Central memory CD4-positive, alpha-beta T cell (primary cell): ENCODE data around the gene DAPK1.
"Not testable (repeated sequence)": the region's sequence is repeated elsewhere in the genome, so short reads cannot be mapped to it uniquely, and the experiment has no call there.

ENCODE experiments used
- DNase-seq: peaks from one replicate; pipeline ENCODE4 v3.0.0; 2022

DAPK1 gene

DNA sequence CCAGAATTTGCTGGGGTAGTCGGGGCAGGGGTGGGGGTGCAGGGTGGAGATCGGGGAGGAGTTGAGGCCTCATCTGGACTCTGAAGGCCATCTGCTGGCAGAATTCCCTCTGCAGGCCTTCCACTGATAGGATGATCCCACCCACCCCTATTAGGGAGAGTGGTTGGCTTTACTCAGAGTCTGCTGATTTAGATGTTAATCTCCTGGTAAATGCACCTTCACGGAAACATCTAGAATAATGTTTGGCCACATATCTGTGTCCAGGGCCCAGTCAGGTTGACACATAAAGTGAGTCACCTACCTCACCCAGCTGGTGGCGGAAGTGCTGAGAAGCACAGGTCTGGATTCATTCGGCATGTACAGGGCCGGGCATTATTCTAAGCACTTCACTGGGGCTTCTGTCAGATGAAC lies 50.0 kb downstream of the DAPK1 start:
- DNase-seq = no peak

DNA sequence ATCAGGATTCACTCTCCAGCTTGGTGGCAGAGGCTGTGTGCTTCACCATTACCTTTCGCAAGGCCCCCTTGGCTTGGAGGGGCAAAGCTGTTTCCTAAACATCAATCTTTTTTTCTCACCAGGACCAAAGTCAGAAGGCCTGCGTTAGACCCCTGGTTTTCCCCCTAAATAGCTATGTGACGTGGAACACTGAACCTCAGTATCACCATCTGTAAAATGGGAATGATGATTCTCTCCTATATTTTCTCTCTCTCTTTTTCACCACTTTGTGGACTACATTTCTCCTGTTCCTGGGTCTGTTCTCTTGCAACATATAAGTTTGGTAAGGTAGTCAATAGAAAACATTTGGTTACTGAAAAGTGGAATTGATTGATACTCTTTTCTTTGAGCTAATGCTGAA lies 50.5 kb downstream of the DAPK1 start:
- DNase-seq = no peak

DNA sequence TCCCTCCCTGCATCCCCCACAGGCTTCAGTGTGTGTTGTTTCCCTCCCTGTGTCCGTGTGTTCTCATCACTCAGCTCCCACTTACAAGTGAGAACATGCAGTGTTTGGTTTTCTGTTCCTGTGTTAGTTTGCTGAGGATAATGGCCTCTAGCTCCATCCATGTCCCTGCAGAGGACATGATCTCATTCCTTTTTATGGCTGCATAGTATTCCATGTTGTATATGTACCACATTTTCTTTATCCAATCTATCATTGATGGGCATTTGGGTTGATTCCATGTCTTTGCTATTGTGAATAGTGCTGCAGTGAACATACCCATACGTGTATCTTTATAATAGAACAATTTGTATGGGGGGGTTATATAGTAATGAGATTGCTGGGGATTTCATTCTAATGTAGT lies 51.4 kb downstream of the DAPK1 start:
- not testable (repeated sequence) for DNase-seq

DNA sequence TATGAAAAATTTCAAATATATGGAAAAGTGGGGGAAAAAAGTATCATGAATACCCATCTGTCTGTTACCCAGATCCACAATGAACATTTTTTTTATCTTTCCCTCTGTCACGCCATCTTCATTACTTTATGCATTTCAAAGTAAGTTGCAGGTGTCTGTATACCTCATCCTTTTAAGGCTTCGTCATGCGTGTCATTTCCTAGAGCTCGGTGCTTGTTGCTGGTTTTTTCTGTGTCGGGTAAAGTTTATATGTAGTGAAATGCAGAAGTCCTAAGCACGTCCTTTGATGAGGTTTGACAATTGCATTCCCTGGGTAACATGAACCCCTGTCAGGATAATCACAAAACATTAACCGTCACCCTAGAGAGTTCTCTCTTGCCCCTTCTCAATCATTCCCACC lies 52.1 kb downstream of the DAPK1 start:
- DNase-seq = no peak

DNA sequence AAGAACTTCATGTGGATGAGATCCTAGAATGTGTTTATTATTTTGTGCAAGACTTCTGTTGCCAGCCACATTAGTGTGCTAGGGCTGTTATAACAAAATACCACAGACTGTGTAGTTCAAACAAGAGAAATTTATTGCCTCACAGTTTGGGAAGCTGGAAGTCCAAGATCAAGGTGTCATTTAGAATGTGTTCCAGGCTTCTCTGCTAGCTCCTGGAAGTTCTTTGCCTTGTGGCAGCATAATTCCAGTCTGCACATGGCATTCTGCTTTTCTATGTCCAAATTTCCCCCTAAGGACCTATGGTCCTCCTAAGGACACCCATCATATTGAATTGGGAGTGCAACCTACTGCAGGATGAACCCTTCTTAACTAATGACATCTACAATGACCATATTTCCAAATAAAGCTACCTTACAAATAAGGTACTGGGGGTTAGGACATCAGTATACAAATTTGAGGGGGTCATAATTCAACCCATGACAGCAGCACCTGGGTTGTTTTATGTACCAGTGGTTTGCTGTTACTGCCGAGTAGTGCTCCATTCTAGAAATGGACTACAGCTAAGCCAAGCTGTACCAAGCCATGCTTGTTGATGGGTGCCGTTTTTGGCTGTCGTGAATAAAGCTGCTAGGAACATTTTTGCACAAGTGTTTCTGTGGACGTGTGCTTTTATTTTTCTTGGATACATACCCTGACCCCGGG lies 52.7 kb downstream of the DAPK1 start:
- DNase-seq = no peak

DNA sequence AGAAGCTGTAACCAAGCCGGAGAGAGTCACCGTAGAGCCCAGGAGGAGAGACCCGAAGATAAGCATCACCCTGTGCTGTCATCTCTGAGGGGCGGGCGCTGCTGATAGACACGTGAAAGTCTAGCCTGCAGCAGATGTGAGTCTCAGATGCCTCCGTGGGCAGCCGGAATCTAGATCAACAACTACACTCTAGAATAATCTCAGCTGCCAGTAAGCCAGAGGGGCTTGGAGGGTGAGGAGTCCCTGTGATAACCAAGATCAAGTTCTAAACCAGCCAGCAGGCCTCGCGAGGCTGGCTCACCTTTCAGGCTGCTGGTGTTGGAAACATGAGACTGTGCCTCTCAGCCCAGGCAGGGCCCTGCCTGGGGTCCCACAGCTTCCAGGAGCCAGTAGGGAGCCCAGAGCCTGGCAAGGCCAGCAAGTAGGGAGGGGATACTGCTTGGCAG lies 54.1 kb downstream of the DAPK1 start:
- no peak for DNase-seq

DNA sequence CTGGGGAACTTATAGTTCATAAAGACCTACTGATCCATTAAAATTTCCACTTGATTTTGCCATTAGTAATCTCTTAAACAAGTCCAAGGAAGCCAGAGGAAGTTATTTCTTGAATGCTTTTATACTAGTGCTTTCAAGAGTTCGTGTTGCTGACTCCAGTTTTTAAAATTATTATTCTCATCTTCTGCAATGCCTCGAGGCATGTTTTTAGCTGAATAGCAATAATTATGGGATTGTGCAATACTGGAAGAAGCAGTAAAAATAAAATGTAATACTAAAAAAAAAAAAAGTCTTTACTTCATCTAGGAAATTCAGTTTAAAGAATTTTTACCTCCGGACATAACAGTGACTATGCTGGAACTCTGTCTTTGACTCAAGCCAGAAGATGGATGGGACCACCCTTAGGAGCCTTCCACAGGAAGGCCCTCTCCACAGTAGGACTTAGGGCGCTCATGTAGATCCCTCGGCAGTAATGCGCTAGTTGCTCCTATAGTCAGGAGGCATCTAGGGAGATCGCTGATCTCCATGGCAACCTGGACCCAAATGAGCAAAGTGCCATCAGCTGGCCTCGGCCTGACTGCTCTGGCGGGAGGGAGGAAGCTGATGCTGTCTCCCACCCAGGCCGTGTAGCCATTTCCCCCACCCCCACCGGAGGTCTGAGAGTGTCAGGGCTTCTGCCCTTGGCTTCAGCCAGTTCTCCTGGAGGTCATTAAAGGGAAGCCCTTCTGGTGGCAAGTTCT lies 56.7 kb downstream of the DAPK1 start:
- DNase-seq = no peak

DNA sequence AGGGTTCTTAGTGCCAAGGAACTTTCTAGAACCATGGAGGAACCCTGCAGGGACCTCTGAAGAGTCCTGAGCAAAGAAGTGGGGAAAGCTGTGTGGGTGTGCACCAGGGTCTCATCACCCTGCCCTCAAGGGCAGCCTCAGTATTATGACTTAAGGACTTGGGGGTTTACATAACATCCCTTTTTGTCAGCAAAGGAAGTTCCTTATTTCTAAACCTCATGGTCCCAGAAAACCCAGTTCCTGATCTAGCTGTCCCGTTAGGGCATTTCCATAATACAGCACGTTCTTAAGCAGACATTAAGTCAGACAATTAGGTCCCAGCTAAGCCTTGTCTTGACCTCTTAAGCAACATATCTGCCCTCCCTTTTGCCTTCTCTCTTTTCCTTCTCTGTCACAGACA lies 57.3 kb downstream of the DAPK1 start:
- no peak for DNase-seq

DNA sequence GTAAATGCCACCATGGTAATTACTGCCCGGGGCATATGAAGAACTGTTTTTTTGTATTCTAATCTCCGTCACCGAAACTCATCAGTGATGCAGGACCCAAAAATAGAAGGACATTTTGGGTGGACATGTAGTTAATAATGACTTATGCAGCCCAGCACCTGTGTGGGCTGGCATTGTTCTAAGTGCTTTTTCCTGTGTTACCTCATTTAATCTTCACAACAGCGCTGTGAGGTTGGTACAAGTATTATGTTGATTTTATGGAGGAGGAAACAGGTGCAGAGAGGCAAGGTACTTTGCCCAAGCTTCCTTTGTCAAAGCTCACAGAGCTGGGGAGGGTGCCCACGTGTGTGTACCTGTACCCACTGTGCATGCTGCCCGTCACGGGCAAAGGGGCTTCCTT lies 58.4 kb downstream of the DAPK1 start:
- DNase-seq = no peak

DNA sequence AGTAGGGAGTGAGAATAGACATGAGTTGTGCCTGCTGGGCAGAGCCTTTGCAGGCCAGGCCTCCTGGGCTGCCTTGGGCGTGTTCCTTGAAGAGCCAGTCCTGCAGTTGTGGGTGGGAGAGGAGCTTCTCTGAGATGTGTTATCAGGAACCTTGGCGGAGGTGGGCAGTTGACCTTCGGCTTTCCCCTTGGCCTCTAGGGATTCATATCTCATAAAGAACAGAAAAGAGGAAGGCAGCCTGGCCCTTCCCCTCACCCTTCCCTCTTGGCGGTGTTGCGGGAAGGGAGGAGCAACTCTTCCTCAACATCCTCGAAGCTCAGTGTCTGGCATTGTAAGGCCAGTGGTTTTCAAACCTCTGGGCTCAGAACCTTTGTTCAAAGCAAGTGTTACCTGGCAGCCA lies 59.2 kb downstream of the DAPK1 start:
- no peak for DNase-seq

DNA sequence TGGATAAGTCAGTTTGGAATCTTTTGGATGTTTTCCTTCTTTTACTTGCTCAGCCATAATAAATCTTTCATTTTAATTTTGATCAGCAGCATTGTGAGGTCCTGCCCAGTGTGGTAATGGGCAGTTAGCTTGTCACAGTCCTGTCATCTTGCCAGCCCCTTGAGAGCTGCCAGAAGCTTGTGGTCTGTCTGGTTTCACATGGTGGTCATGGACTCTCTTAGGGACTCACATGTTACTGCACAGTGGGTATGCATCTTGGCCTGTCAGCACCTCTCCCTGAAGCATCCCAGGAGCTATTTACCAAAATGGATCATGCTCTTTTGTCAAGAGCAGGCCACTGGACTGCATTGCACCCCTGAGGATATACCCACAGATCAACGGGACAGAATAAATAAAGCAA lies 60.3 kb downstream of the DAPK1 start:
- DNase-seq = no peak

DNA sequence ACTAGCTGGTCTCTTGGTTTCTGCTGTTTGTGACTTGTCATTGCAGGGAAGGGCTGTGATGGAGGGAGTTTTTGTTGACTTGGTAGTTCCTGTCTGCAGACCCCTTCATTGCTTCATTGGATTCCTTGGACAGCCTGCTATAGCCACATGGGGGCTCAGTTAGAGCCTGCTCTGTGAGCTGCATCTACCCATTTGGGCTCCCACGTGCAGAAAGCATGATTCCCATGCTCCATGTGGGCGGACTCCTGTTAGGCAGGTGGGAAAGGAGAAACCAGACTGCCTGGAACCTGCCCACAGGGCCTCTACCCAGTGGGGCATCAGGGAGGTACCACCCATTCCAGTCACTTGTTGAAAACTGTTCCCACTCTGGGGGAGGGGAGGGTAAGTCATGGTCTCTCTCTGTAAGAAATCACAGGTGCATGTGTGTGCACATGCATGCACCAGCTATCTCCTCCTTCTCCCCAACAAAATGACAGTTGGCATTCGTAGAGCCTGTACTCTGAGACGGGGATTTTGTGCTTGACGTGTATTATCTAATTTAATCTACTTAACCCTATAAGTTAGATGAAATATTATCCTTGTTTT lies 61.0 kb downstream of the DAPK1 start:
- DNase-seq = no peak

DNA sequence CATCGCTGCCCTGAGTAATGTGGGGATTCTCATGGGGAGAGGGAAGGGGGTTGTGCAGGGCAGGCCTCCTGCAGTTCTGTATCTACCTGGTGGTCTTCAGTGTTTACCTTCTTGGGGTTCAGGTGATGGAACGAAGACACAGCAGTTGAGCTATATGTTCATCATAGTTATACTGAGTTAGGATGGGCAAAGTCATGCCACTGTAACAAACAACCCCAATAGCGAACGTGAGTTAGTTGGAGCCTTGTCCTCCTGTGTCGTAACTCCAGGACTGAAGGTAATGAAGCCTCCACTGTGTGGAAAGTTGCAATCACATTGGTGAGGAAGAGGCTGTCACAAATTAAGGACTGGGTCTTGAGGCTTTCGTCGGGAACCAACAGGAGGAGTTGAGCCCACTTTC lies 64.4 kb downstream of the DAPK1 start:
- DNase-seq = no peak

DNA sequence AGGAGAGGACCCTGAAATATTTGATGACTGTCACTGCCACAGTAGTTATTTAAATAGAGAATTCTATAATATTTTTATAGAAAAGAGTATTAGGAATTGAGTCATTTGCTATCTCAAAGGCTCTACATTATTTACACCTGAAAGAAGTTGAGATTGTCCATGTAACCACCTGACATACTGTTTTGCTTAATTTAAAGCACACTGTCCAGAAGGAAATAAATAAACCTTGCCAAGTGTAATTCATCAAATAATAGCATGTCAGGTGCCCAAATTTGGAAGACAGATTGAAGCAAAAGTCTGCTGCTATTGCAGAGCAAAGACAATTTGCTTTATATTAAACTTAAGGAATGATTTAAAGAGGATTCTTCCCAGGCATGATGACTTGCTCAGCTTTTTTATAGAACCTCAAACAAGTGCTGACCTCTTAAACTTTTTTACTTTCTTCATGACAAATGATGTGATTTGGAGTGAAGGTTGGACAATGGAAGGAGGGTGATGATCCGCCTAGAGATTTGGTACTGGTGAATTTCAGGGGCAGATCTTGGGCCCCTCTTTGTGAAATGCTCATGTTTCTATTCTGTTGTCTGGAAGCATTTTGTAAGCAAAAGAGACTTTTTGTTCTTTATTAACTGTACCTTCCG lies 65.0 kb downstream of the DAPK1 start:
- DNase-seq = no peak

DNA sequence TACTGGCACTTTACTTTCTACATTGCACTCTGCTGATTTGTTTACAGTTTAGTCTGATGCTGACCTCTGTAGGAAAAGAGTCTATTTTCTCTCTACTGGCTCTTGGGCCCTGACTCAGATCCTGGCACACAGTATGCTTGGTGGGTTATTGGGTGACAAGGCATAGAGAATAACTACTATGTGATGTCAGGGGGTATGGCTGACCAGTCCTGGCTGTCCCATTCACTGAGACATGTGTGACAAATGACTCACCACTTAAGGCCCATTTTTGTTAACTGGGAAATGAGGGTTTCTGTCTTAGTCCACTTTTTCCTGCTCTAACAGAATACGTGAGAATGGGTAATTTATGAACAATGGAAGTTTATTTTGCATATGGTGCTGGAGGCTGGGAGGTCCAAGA lies 66.4 kb downstream of the DAPK1 start:
- DNase-seq = no peak

DNA sequence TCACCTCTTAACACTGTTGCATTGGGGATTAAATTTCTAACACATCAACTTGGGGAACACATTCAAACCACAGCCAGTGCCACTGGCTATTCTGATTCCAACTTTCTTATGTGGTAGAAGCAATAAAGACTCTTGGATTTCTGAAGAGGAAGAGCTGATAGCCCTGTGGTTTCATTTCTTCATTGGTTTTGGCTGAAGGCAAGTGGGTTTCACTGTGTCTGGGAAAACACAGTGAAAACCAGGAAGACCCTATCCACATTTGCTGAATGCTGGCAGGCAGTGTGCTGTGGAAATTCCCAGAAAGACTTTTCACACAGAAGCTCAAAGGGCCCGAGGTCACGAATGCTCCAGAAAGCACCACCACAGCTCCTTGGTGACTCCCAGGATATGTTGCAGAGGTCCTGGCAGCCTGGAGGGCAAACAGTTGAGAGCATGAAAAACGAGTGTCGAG lies 67.1 kb downstream of the DAPK1 start:
- DNase-seq = no peak

DNA sequence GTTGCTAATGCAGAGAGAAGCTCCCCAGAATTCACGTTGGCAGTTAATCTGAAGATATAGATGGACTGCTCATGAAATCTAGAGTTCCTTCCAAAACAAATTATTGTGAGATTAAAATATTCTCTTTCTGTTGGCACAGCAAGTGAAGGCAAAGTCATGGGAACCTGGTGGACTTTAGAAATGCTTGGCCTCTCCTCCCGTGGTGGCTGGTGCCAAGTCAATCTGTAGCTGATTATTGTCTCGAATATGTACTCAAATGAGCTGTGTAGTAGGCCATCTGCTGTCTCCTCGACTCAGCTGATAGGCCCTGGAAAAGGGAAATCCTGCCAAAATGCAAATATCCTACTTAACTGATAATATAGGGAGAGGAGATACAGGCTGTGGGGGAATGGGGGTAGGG lies 69.3 kb downstream of the DAPK1 start:
- no peak for DNase-seq

DNA sequence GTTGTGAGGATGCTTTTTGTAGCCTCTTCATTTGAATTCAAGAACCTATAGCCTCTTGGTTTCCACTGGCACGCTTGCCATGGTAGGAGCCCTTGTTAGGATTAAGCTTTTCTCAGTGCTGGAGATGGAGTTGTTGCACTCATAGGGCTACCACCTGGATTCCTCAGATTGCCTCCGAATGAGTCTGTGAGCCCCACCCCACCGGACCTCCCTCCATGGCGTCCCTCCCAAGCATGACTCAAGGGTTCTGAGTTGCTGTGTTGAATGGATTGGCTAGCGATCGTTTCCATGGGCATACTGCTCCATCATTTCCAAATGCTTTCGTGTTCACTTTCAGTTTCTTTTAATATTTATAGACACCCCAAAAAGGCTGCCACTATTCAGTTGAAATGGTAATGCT lies 69.9 kb downstream of the DAPK1 start:
- DNase-seq = no peak

DNA sequence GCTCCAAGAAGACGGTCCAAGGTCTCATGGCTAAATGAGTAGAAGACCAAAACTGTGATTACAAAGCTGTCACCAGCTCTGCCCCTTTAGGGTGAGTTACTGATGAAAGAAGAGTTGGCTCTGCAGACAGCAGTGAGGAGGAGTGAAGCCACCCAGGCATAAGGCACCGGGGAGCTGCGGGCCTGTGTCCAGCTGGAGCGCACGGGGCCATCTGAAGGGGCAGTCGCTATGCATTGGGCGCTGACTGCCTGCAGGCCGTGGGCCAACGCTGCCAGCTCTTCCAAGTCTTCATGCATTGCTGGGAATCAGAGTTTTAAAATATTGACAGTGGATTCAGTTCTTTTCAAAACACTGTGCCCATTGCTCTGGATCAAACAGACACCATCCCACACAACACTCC lies 70.3 kb downstream of the DAPK1 start:
- no peak for DNase-seq

DNA sequence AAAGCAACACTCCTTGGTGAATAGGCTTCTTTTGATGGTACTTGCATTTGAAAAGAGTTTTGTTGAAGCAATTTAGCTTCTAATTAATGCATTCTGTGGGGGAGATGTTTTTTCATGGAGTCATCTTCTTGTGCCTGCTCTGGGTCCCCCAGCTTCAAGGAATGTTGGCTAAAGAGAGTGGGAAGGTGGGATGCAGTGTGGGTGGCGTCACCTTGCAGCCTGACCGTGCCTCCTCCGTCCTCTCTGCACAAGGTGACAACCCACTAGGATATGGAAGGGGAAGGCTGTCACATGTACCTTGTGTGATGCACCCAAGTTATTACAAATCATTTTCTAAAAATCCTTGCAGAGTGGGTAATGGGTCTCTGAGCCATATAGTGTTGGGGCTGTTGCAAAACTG lies 70.7 kb downstream of the DAPK1 start:
- no peak for DNase-seq

DNA sequence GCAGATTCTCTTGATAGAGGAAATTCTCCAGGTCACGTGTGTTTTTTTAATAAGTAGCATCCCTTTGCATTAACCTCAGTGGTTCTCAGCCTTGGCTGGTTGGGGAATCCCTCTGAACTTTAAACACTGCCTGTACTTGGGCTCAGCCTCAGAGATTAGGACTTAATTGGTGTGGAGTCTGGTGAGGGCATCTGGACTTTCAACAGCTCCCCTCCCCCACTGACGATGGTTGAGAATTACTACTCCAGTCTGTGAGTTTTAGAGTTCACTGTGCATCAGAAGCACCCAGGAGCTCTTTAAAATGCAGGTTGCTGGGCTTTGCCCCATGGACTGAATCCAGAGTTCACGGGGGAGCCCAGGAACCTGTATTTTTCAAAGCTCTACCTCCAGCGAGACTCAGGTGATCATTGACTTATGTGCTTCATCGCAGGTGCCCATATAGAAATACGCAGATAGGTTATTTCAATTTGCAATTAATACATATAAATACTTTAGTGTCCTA lies 71.4 kb downstream of the DAPK1 start:
- no peak for DNase-seq

DNA sequence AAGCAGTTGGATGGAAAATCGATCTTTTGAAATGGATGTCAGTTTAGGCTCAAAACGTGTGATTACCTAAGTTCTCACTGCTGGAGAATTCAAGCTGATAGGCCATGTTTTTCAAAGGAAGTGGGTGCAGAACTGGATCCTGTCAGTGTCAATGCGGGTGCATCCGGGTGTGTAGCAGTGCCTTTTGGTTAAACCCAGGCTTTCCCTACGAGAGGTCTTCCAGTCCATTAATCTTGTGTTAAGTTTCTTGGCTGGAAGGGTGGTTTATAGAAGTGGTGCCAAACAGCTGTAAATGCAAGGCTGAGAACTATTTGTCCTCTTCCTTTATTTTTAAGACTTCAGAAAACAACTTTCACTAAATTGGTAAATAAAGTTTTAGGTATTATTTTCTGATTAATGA lies 71.9 kb downstream of the DAPK1 start:
- DNase-seq = no peak
